Measurements from ENCODE around the gene PCSK6. TPM values are rescaled to one million over a fixed set of nuclear protein-coding genes. Genes with fewer than 3 reads are reported as not detected.

The PCSK6 gene
- total RNA-seq, 4 donors from 2014 or later: 9.7 to 20.5 (median 13.1) TPM

DNA sequence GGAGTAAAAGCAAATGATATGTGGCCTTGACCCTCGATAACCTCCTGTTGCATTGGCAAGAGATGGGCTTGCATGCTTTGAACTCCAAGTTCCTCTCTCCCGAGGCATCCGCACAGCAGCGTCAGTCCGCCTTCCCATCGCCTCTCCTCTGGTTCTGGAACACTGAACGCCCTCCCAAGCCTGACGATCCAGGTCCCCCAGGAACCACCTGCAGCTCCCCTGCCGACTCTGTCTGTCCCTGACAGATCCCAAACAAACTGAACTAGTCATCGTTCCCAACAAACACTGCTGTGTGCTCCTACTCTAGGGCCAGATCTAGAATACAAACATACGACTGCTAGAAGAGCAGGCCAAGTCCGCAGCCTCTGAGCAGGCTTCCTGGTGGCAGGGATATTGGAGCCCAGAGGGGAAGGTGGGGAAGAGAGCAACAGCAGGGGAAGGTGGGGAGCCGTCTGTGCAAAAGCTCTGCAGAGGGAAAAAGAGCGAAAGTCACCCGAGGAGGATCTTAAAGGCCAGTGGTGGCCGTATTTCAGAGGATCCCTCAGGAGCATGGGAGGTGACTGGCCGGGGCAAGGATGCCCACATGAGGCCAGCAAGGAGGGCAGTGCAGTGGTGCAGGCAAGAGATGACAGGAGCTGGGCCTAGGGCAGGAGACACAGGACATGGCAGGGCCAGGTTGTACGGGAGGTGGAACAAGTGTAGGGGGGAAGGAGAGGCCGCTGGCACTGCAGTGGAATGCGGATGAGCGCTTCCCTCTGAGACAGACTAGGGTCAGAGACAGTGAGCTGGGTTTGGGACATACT lies 50.8 kb downstream of the PCSK6 start:
- TF ChIP-seq, protein P1, sequence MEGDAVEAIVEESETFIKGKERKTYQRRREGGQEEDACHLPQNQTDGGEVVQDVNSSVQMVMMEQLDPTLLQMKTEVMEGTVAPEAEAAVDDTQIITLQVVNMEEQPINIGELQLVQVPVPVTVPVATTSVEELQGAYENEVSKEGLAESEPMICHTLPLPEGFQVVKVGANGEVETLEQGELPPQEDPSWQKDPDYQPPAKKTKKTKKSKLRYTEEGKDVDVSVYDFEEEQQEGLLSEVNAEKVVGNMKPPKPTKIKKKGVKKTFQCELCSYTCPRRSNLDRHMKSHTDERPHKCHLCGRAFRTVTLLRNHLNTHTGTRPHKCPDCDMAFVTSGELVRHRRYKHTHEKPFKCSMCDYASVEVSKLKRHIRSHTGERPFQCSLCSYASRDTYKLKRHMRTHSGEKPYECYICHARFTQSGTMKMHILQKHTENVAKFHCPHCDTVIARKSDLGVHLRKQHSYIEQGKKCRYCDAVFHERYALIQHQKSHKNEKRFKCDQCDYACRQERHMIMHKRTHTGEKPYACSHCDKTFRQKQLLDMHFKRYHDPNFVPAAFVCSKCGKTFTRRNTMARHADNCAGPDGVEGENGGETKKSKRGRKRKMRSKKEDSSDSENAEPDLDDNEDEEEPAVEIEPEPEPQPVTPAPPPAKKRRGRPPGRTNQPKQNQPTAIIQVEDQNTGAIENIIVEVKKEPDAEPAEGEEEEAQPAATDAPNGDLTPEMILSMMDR (IDR thresholded peaks at IDR 0.05): no peak
- no peak for ATAC-seq (ENCODE audit: low FRiP score)
- no peak for DNase-seq (ENCODE audit: low spot score)

DNA sequence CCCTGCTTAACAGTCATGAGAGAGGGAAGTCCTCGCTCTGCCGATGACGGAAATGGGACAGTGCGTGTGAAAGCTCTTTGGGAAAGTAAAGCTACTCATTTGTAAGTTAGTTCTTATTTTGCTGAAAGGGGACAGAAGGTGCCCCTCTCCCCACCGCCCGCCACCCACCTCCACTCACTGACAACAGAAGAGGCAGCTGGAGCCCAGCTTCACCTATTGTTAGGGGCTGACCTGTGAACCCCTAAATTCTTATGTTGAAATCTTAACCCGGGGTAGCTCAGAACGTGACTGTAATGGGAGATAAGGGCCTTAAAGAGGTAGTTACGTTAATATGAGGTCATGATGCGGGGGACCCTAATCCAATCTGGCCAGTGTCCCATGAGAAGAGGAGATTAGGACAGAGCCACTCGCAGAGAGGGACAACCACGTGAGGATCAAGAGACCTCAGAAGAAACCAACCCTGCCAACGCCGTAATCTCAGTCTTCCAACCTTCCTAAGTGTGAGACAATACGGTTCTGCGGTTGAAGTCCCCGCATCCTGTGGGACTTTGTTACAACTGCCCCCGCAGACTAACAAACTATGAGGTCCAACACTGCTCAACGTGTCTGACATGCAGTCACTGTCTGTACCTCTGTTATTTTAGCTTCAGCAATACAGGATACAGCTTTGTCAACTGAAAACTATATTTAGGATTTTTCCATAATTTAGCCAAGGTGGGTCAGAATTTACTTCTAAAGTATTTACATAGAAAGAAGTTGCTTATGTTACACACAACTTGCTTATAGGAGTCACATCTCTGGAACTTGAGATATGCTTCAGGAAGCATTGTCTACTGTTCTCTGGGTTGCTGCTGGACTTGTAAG lies 51.7 kb downstream of the PCSK6 start:
- DNase-seq (ENCODE audit: low spot score) (no peak), ATAC-seq (ENCODE audit: low FRiP score) (no peak)
- TF ChIP-seq, protein P1 (IDR thresholded peaks at IDR 0.05): no peak

DNA sequence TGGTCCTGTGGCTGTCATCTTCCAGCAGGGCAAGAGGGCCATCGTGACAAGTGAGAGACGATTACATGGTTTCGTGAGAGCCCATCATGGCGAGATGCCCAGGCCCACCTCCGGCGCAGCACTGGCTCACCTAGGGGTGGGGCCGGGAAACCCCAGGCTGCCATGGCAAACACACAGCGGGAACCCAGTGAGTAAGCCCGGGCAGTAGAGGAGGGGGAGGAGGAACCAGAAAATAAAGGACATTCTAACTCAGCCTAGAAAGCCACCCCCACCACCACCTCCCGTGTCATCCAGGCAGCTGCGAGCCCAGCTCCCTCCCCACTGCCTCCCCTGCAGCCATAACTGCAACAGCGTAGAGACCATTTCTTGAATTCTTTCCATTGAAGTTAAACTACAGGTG lies 52.3 kb downstream of the PCSK6 start:
- ATAC-seq (ENCODE audit: low FRiP score) (no peak), DNase-seq (ENCODE audit: low spot score) (no peak)
- TF ChIP-seq, protein P1 (IDR thresholded peaks at IDR 0.05): no peak

DNA sequence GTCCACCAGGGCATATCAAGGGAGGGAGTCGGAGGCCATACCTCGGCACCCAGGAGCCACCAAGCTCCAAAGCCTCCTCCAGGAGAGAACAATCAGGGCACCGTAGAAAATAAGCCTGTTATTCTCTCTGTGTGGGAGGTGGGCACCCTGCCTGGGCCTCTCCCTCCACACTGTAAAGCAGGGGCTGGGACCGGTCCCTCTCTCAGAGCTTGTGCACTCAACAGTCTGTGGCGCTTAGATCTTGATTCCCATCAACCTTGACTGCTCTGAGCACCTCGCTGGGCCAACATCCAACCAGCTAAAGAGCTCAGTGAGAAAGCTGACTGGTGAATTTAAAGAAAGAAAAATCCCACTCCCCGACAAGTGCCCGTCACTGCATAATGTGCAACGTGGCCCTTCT lies 53.0 kb downstream of the PCSK6 start:
- ATAC-seq (ENCODE audit: low FRiP score) (no peak), DNase-seq (ENCODE audit: low spot score) (no peak)
- TF ChIP-seq, protein P1 (IDR thresholded peaks at IDR 0.05): no peak

DNA sequence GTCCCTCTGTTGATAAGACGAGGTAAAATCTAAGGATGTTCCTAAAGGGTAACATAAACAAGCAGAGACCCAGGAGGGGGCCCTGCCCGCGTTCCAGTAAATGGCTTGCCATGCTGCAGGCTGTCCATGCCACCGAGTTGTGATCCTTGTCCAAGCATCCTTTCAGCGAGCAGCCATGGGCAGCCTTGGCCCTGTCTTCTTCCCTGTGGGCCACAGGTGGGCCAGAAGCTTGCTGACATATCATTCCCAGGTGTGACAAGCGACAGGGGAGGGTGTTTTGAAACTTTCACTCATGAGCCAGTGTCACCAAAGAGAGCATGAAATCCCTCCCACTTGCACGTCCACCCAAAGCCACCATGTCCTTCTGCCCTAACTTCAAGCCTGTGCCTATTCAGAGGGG lies 53.7 kb downstream of the PCSK6 start:
- ATAC-seq (ENCODE audit: low FRiP score) (no peak), DNase-seq (ENCODE audit: low spot score) (no peak)
- TF ChIP-seq, protein P1 (IDR thresholded peaks at IDR 0.05): no peak

DNA sequence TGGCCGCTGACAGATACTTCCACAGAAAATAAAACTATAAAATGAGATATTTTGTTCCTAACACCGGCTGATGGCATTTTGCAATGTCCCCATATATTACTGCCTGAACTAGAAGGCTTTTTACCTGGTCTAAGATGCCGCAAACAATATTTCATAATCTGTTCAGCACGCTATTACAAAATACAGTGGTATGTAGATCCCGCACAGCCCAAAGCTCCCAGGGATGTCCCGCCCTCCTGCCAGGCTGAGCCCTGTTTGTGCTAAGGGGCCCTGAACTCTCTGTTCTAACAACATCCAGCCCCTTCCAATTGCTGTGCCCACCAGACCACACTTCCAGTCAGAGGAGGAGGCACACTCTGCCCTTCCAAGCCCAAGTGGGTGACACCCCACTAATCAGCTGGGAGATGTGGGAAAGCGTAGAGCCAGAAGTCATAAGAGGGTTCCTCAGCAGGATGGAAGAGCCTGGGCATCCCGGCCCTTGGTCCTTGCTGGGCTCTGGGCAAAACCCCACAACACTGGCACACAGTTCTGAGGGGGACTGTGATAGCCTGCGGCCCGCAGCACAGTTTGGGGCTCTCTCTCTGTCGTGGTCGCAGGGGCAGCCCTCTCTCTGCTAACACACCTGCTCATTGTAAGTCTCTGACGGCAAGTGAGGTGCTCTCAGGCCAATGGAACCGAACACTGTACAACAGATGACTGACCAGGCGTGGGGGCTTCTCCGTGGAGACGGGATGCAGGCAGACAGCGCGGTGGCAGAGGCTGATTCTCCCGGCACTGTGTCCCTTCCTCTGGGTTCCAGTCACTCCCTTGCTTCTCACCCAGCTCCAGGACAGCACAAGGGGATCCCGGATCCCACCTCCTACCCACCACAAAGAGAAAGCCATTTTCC lies 55.2 kb downstream of the PCSK6 start:
- ATAC-seq (ENCODE audit: low FRiP score) (no peak), DNase-seq (ENCODE audit: low spot score) (no peak)
- TF ChIP-seq, protein P1 (IDR thresholded peaks at IDR 0.05): no peak

All from omental fat pad (tissue), 4 donors.